ENCODE results near the gene NEU1.

NEU1 gene

DNA sequence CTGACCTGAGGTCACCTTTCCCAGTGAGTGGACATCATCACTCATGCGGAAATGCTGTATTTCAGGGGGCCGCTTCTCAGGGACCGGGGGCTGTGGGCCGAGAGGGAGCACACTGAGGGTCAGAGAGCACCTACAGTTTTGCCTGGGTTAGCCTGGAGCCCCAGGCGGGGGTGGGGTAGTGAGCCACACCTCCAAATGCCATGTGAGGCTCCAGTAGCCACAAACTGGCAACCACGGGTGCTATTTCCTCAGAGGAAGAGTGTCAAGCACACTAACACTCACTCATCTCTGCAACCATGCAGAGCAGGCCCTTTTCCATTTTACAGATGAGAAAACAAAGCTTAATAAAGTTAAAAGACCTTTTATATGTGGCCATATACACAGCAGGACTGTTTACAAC is 30.2 kb upstream of the NEU1 start:
- DNase-seq (ENCODE audit: low read depth, low spot score): no peak
- H3K4me1 ChIP-seq (ENCODE audit: insufficient read depth, insufficient read length): no peaks in the 10 kb centered on the region
- no peak overlapping the region for H3K4me3 ChIP-seq (ENCODE audit: insufficient read length, low read depth)
- no peaks in the 10 kb centered on the region for H3K27me3 ChIP-seq (ENCODE audit: insufficient read depth, insufficient read length)
- no peaks in the 10 kb centered on the region for H3K9me3 ChIP-seq (ENCODE audit: insufficient read depth, low read length)
- peaks cover 71% of the 10 kb centered on the region for H3K36me3 ChIP-seq (ENCODE audit: insufficient read depth, insufficient read length, low read length)
- H3K9ac ChIP-seq (ENCODE audit: insufficient read length, low read depth): no peak overlapping the region
- TF ChIP-seq SUZ12 (IDR thresholded peaks at IDR 0.05; ENCODE audit: extremely low read depth, insufficient read depth, insufficient read length): no peak
- TF ChIP-seq YY1 (IDR thresholded peaks at IDR 0.05; ENCODE audit: insufficient read depth, insufficient read length): no peak
- no peak for TF ChIP-seq ZNF274 (IDR thresholded peaks at IDR 0.05; ENCODE audit: low read depth, low read length)

DNA sequence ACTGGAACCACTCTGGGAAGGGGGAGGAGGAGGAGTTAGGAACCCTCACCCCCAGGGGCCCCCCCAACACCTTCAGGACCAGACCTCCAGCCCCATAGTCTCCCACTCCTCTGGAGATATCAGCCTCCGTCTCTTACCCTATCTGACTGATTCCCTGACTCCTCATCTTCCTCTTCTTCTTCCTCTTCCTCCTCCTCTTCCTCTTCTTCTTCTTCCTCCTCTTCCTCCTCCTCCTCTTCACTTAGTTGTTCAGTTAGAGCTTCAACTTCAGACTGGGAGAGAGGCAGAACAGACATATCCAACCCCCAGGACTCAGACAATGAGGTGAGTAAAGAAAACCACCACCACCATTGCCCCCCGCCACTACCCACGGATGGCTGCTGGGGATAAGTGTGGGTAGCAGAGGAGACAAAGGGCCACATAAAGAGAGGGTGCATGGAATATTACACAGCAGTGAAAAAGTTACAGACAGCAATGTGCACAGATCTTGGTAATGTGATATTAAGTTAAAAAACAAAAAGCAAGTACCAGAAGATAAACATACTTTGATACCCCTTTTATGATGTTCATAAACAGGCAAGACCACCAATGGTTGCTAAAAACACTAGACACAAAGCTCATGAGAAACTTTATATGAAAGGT is 26.8 kb upstream of the NEU1 start:
- no peak for TF ChIP-seq YY1 (IDR thresholded peaks at IDR 0.05; ENCODE audit: insufficient read depth, insufficient read length)
- TF ChIP-seq SUZ12 (IDR thresholded peaks at IDR 0.05; ENCODE audit: extremely low read depth, insufficient read depth, insufficient read length): no peak
- no peak for TF ChIP-seq ZNF274 (IDR thresholded peaks at IDR 0.05; ENCODE audit: low read depth, low read length)
- Histone ChIP-seq H3K9ac (ENCODE audit: insufficient read length, low read depth) (no peak overlapping the region), H3K4me1 (ENCODE audit: insufficient read depth, insufficient read length) (no peaks in the 10 kb centered on the region), H3K27me3 (ENCODE audit: insufficient read depth, insufficient read length) (no peaks in the 10 kb centered on the region), H3K36me3 (ENCODE audit: insufficient read depth, insufficient read length, low read length) (peaks cover 74% of the 10 kb centered on the region), H3K9me3 (ENCODE audit: insufficient read depth, low read length) (no peaks in the 10 kb centered on the region), H3K4me3 (ENCODE audit: insufficient read length, low read depth) (no peak overlapping the region)
- no peak for DNase-seq (ENCODE audit: low read depth, low spot score)

DNA sequence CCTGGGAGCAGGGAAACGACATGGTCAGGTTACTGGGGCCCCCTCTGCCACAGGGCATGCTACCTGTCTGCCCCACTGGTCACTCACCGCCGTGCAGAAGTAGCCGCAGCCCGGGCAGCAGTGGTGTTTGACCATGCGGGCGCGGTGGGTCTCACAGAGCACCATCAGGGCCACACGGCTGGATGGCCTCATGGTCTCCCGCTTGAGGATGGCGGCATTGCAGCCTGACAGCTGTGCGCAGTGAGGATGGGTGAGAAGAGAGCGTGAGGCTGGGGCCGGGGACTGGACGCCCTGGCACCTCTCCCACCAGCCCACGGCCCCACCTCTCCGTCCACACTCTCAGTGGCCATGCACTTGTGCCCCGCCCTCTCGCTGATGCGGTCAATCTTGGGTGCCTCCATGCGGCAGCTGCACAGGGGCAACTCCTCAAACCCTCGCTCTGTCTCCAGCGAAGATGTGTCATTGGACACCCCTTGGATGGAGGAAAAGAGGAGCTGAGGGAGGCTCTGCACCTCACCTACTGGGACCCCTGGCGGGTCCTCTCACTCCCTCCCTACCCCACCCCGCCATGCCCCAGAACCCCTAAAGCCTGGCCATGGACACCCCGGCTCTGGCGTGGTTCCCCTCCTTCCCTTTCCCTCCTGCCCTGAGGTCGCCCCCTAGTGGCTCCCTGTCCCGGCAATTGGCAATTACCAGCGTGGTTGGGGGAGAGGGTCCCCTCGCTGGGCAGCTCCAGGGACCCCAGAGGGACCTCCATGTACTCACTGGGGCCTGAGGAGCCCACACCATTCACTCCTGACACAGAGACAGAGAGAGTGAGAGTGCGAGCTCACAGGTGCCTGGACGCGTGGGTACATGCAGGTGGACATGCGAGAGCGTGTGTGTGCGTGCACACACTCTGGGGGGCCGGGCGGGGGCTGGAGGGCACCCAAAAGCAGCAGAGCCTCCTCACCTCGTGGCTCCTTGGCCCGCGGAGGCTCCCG is 25.9 kb upstream of the NEU1 start:
- no peaks in the 10 kb centered on the region for H3K27me3 ChIP-seq (ENCODE audit: insufficient read depth, insufficient read length)
- DNase-seq (ENCODE audit: low read depth, low spot score): no peak
- H3K9ac ChIP-seq (ENCODE audit: insufficient read length, low read depth): no peak overlapping the region
- TF ChIP-seq ZNF274 (IDR thresholded peaks at IDR 0.05; ENCODE audit: low read depth, low read length) (no peak), YY1 (IDR thresholded peaks at IDR 0.05; ENCODE audit: insufficient read depth, insufficient read length) (no peak), SUZ12 (IDR thresholded peaks at IDR 0.05; ENCODE audit: extremely low read depth, insufficient read depth, insufficient read length) (no peak)
- no peaks in the 10 kb centered on the region for H3K4me1 ChIP-seq (ENCODE audit: insufficient read depth, insufficient read length)
- H3K4me3 ChIP-seq (ENCODE audit: insufficient read length, low read depth): no peak overlapping the region
- H3K9me3 ChIP-seq (ENCODE audit: insufficient read depth, low read length): no peaks in the 10 kb centered on the region
- peaks cover 75% of the 10 kb centered on the region for H3K36me3 ChIP-seq (ENCODE audit: insufficient read depth, insufficient read length, low read length)

DNA sequence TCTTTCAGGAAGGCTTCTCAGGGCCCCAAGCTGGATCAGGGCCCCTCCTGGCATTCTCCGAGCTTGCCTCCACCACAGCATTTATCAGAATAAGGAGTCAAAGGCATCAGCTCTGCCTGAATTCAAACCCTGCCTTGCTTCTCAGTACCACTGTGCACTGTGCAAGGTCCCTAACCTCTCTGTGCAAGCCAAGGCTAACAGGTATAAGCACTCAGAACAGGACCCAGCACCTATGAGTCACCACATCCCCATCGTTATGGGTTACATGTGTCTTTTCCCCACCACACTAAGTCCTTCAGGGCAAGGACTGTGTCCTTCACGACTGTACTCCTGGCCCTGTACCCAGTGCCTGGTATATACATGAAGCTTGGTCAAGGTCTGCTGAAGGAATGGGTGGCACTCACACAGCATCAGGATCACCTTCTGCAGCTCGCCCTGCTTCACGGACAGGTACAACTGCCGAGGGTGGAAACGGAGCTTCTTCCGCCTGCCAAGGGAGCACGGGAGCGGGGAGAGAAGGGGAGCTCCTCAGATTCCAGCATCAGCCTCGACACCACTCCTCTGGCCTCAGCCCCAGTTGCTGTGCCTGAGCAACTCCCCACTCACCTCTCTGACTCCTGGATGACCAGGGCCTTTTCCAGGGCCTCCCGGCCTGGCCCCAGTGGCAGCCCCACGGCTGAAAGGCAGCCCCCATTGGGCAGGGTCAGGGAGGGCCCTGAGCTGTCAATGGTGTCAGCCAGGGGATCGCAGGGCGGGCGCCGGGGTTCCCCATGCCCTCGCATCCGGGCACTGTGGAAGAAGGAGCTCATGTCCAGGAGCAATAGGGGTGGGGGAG is 24.8 kb upstream of the NEU1 start:
- peaks cover 76% of the 10 kb centered on the region for H3K36me3 ChIP-seq (ENCODE audit: insufficient read depth, insufficient read length, low read length)
- no peak overlapping the region for H3K9ac ChIP-seq (ENCODE audit: insufficient read length, low read depth)
- no peaks in the 10 kb centered on the region for H3K27me3 ChIP-seq (ENCODE audit: insufficient read depth, insufficient read length)
- H3K4me3 ChIP-seq (ENCODE audit: insufficient read length, low read depth): no peak overlapping the region
- H3K4me1 ChIP-seq (ENCODE audit: insufficient read depth, insufficient read length): no peaks in the 10 kb centered on the region
- no peaks in the 10 kb centered on the region for H3K9me3 ChIP-seq (ENCODE audit: insufficient read depth, low read length)
- TF ChIP-seq ZNF274 (IDR thresholded peaks at IDR 0.05; ENCODE audit: low read depth, low read length): no peak
- no peak for TF ChIP-seq YY1 (IDR thresholded peaks at IDR 0.05; ENCODE audit: insufficient read depth, insufficient read length)
- TF ChIP-seq SUZ12 (IDR thresholded peaks at IDR 0.05; ENCODE audit: extremely low read depth, insufficient read depth, insufficient read length): no peak
- no peak for DNase-seq (ENCODE audit: low read depth, low spot score)

DNA sequence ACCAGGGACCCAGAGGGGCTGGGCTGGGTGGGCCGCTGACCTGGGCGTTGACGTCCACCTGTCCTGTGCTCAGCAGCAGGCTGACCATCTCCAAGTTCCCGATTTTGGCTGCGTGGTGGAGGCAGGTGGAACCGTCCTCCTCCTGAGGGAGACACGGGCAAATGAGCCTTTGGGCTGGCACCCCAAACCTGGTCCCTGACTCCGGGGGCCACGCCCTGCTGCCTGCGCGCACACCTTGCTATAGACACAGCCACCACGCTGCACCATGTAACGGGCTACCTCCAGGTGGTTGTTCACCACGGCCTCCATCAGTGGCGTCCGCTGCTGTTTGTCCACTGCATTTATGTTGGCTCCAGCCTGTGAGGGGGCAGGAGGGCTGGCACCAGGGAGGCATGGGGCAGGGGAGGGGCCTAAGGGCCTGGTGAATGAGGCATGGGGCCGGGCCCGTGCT is 23.9 kb upstream of the NEU1 start:
- no peak for DNase-seq (ENCODE audit: low read depth, low spot score)
- H3K36me3 ChIP-seq (ENCODE audit: insufficient read depth, insufficient read length, low read length): peaks cover 72% of the 10 kb centered on the region
- H3K9ac ChIP-seq (ENCODE audit: insufficient read length, low read depth): no peak overlapping the region
- H3K4me3 ChIP-seq (ENCODE audit: insufficient read length, low read depth): no peak overlapping the region
- no peaks in the 10 kb centered on the region for H3K27me3 ChIP-seq (ENCODE audit: insufficient read depth, insufficient read length)
- no peaks in the 10 kb centered on the region for H3K4me1 ChIP-seq (ENCODE audit: insufficient read depth, insufficient read length)
- no peak for TF ChIP-seq SUZ12 (IDR thresholded peaks at IDR 0.05; ENCODE audit: extremely low read depth, insufficient read depth, insufficient read length)
- H3K9me3 ChIP-seq (ENCODE audit: insufficient read depth, low read length): no peaks in the 10 kb centered on the region

DNA sequence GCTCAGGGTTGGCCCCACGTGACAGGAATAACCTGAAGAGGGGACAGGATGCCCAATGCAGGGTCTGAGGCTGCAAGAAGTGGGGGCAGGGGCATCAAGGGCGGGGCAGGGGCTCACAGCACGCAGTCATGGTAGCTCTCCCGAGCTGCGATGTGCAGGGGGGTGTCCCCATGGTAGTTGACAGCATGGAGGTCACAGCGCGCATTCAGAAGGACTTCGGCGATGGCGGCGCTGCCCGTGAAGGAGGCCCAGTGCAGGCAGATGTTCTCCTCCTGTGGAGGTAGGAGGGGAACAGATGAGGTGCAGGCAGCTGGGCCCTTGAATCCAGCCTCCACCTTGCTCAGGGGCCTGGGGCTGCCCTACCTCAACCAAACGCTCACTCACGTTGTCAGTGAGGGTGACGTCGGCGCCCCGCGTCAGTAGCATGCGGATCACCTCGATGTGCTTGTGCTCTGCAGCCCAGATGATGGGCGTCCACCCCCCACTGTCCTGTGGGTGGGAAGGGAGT is 22.0 kb upstream of the NEU1 start:
- no peaks in the 10 kb centered on the region for H3K9me3 ChIP-seq (ENCODE audit: insufficient read depth, low read length)
- H3K4me1 ChIP-seq (ENCODE audit: insufficient read depth, insufficient read length): no peaks in the 10 kb centered on the region
- no peak for DNase-seq (ENCODE audit: low read depth, low spot score)
- no peak overlapping the region for H3K4me3 ChIP-seq (ENCODE audit: insufficient read length, low read depth)
- peaks cover 85% of the 10 kb centered on the region for H3K36me3 ChIP-seq (ENCODE audit: insufficient read depth, insufficient read length, low read length)
- TF ChIP-seq ZNF274 (IDR thresholded peaks at IDR 0.05; ENCODE audit: low read depth, low read length) (no peak), YY1 (IDR thresholded peaks at IDR 0.05; ENCODE audit: insufficient read depth, insufficient read length) (no peak), SUZ12 (IDR thresholded peaks at IDR 0.05; ENCODE audit: extremely low read depth, insufficient read depth, insufficient read length) (no peak)
- no peaks in the 10 kb centered on the region for H3K27me3 ChIP-seq (ENCODE audit: insufficient read depth, insufficient read length)
- no peak overlapping the region for H3K9ac ChIP-seq (ENCODE audit: insufficient read length, low read depth)
